WTC11 (cell line): ENCODE data around the gene FHAD1. TPM values are rescaled to one million over a fixed set of nuclear protein-coding genes. Genes with fewer than 3 reads are reported as not detected.

Source experiments
- ATAC-seq: fragments of 200-7000 bp; cut with Tn5 transposase; 2 replicates; pipeline ENCODE4 v1.10.0; 2021; ENCODE audit warnings: mild to moderate bottlenecking, moderate library complexity
- CTCF ChIA-PET: fragments of 300-600 bp; sonication (Branson Sonifier 250); formaldehyde crosslinking; loops from one replicate; lab custom pipeline; 2021; ENCODE audit warnings: antibody characterized with exemption; lab: Charles Lee
- POLR2A ChIA-PET: fragments of 350-600 bp; sonication (Branson Sonifier 250); formaldehyde crosslinking; loops from one replicate; lab custom pipeline; 2021; ENCODE audit warnings: antibody characterized with exemption; lab: Charles Lee
- DNase-seq: peaks from one replicate; pipeline ENCODE4 v3.0.0; 2021; ENCODE audit warnings: low spot score
- H3K27ac Mint-ChIP-seq: 2 replicates; pipeline ENCODE4 v1.8.0; 2021; ENCODE audit warnings: mixed read lengths
- H3K27me3 Mint-ChIP-seq: 2 replicates; pipeline ENCODE4 v1.8.0; 2021; ENCODE audit warnings: low read depth, mild to moderate bottlenecking, moderate library complexity, mixed read lengths
- H3K36me3 Mint-ChIP-seq: 2 replicates; pipeline ENCODE4 v1.8.0; 2021; ENCODE audit warnings: mixed read lengths
- H3K4me1 Mint-ChIP-seq: 2 replicates; pipeline ENCODE4 v1.8.0; 2022; ENCODE audit warnings: mixed read lengths
- H3K4me3 Mint-ChIP-seq: 2 replicates; pipeline ENCODE4 v1.8.0; 2021; ENCODE audit warnings: mild to moderate bottlenecking, moderate library complexity, mixed read lengths
- H3K9me3 Mint-ChIP-seq: 2 replicates; pipeline ENCODE4 v1.8.0; 2021; ENCODE audit warnings: mixed read lengths
- AR ChIP-seq: fragments of 250-450 bp; sonication (Bioruptor Pico); IDR thresholded peaks from 2 replicates; pipeline ENCODE4 v1.9.0; 2021; ENCODE audit warnings: mild to moderate bottlenecking
- ATF3 ChIP-seq: sonication (generic); formaldehyde crosslinking; conservative IDR thresholded peaks from 2 replicates; pipeline ENCODE4 v1.8.1; 2022; ENCODE audit warnings: mild to moderate bottlenecking, missing genetic modification reagents
- E2F4 ChIP-seq: sonication (generic); formaldehyde crosslinking; IDR thresholded peaks from 2 replicates; pipeline ENCODE4 v1.8.1; 2022; ENCODE audit warnings: low read depth, mild to moderate bottlenecking, moderate library complexity, missing genetic modification reagents, borderline replicate concordance
- ELF4 ChIP-seq: sonication (generic); formaldehyde crosslinking; IDR thresholded peaks from 2 replicates; pipeline ENCODE4 v1.8.1; 2022; ENCODE audit warnings: low read depth, mild to moderate bottlenecking, moderate library complexity, missing genetic modification reagents
- ETV6 ChIP-seq: sonication (generic); formaldehyde crosslinking; IDR thresholded peaks from 2 replicates; pipeline ENCODE4 v1.8.1; 2022; ENCODE audit warnings: mild to moderate bottlenecking, missing genetic modification reagents
- GRHL2 ChIP-seq: fragments of 250-450 bp; sonication (Bioruptor Pico); IDR thresholded peaks from 2 replicates; pipeline ENCODE4 v1.8.0; 2022; ENCODE audit warnings: mild to moderate bottlenecking, moderate library complexity; ENCODE audit not compliant: insufficient replicate concordance, severe bottlenecking
- HMGA2 ChIP-seq: fragments of 250-450 bp; sonication (Bioruptor Pico); IDR thresholded peaks from 2 replicates; pipeline ENCODE4 v1.4.0; 2021; ENCODE audit warnings: mild to moderate bottlenecking, moderate library complexity
- JUN ChIP-seq: sonication (generic); formaldehyde crosslinking; IDR thresholded peaks from 2 replicates; pipeline ENCODE4 v1.8.0; 2023; ENCODE audit warnings: mild to moderate bottlenecking, missing genetic modification reagents
- KAT7 ChIP-seq: sonication (generic); formaldehyde crosslinking; IDR thresholded peaks from 2 replicates; pipeline ENCODE4 v1.8.1; 2023; ENCODE audit warnings: missing genetic modification reagents, mild to moderate bottlenecking, borderline replicate concordance
- MXD4 ChIP-seq: fragments of 250-450 bp; sonication (Bioruptor Pico); IDR thresholded peaks from 2 replicates; pipeline ENCODE4 v1.8.0; 2021; ENCODE audit warnings: mild to moderate bottlenecking, moderate library complexity, borderline replicate concordance
- MYBL2 ChIP-seq: sonication (generic); formaldehyde crosslinking; IDR thresholded peaks from 2 replicates; pipeline ENCODE4 v1.8.1; 2023; ENCODE audit warnings: mild to moderate bottlenecking, moderate library complexity, missing genetic modification reagents
- NFE2L1 ChIP-seq: sonication (generic); formaldehyde crosslinking; IDR thresholded peaks from 2 replicates; pipeline ENCODE4 v1.8.1; 2023; ENCODE audit warnings: missing genetic modification reagents
- NFYB ChIP-seq: sonication (generic); formaldehyde crosslinking; conservative IDR thresholded peaks from 2 replicates; pipeline ENCODE4 v1.8.0; 2022; ENCODE audit warnings: low read depth, missing genetic modification reagents
- NR1H2 ChIP-seq: sonication (generic); formaldehyde crosslinking; IDR thresholded peaks from 2 replicates; pipeline ENCODE4 v1.9.0; 2021; ENCODE audit warnings: mild to moderate bottlenecking, moderate library complexity, missing genetic modification reagents
- NR2C2 ChIP-seq: sonication (generic); formaldehyde crosslinking; IDR thresholded peaks from 2 replicates; pipeline ENCODE4 v1.8.0; 2022; ENCODE audit warnings: mild to moderate bottlenecking, missing genetic modification reagents
- TCF7 ChIP-seq: sonication (generic); formaldehyde crosslinking; IDR thresholded peaks from 2 replicates; pipeline ENCODE4 v1.8.0; 2022; ENCODE audit warnings: mild to moderate bottlenecking, low read depth, missing genetic modification reagents, moderate library complexity
- ZBTB21 ChIP-seq: sonication (generic); formaldehyde crosslinking; IDR thresholded peaks from 2 replicates; pipeline ENCODE4 v1.8.1; 2023; ENCODE audit warnings: mild to moderate bottlenecking, missing genetic modification reagents, borderline replicate concordance
- ZNF232 ChIP-seq: sonication (generic); formaldehyde crosslinking; IDR thresholded peaks from 2 replicates; pipeline ENCODE4 v1.8.0; 2022; ENCODE audit warnings: mild to moderate bottlenecking, missing genetic modification reagents
- ZNF263 ChIP-seq: sonication (generic); formaldehyde crosslinking; IDR thresholded peaks from 2 replicates; pipeline ENCODE4 v1.8.1; 2022; ENCODE audit warnings: low read depth, mild to moderate bottlenecking, moderate library complexity, missing genetic modification reagents
- ZNF317 ChIP-seq: sonication (generic); formaldehyde crosslinking; IDR thresholded peaks from 2 replicates; pipeline ENCODE4 v1.8.1; 2023; ENCODE audit warnings: low read depth, mild to moderate bottlenecking, moderate library complexity, missing genetic modification reagents, borderline replicate concordance
- ZNF425 ChIP-seq: fragments of 250-450 bp; sonication (Bioruptor Pico); conservative IDR thresholded peaks from 2 replicates; pipeline ENCODE4 v1.9.0; 2021; ENCODE audit warnings: mild to moderate bottlenecking
- total RNA-seq: library from RNA; stranded (reverse); gene quantifications from 3 replicates; pipeline ENCODE4 v1.2.3, GENCODE V29; 2021

Gene FHAD1
- total RNA-seq, 1 experiment from 2014 or later: 3.0 TPM

GRCh38 chr1:15276691-15277446 is 29.8 kb downstream of the FHAD1 start (continued):
- TF ChIP-seq ZNF263 (CRISPR knock-in tag) (no peak), TCF7 (CRISPR knock-in tag) (no peak), ZNF425 (CRISPR knock-in tag) (no peak), NR2C2 (CRISPR knock-in tag) (no peak), MXD4 (CRISPR knock-in tag) (no peak), ZBTB21 (CRISPR knock-in tag) (no peak)
- TF ChIP-seq, all 79 proteins: peak for 0

GRCh38 chr1:15277447-15277838 is 30.4 kb downstream of the FHAD1 start:
- DNase-seq: no peak
- H3K4me1 Mint-ChIP-seq: peaks cover 3% of the 10 kb centered on the region; the same call in 1 of the 2 replicates
- POLR2A ChIA-PET: no interaction called here
- H3K27ac Mint-ChIP-seq: no peak overlapping the region
- TF ChIP-seq ZNF317 (CRISPR knock-in tag): no peak
- TF ChIP-seq ELF4 (CRISPR knock-in tag): no peak
- no peak for TF ChIP-seq KAT7
- TF ChIP-seq NFE2L1 (CRISPR knock-in tag): no peak
- TF ChIP-seq, all 79 proteins: peak for 0
- Mint-ChIP-seq H3K36me3 (no peaks in the 10 kb centered on the region), H3K27me3 (peaks cover under 1% of the 10 kb centered on the region; the same call in 1 of the 2 replicates), H3K4me3 (no peak overlapping the region), H3K9me3 (no peaks in the 10 kb centered on the region)
- CTCF ChIA-PET: interaction anchor here (1.2 kb wide), 1 partner anchor 125 kb away, joined by 3 read pairs; no protein-coding TSS in a partner anchor
- no peak for ATAC-seq

- DNase-seq (no peak), ATAC-seq (no peak)
- CTCF ChIA-PET: interaction anchor here (1.2 kb wide), 1 partner anchor 125 kb away, joined by 3 read pairs; no protein-coding TSS in a partner anchor
- no peaks in the 10 kb centered on the region for H3K36me3 Mint-ChIP-seq
- no peak for TF ChIP-seq HMGA2 (CRISPR knock-in tag)
- TF ChIP-seq GRHL2 (CRISPR knock-in tag): no peak
- TF ChIP-seq NR2C2 (CRISPR knock-in tag): no peak
- TF ChIP-seq JUN (CRISPR knock-in tag): no peak
- no peak for TF ChIP-seq NFYB (CRISPR knock-in tag)
- TF ChIP-seq NR1H2 (CRISPR knock-in tag): no peak
- no peak for TF ChIP-seq E2F4
- TF ChIP-seq ZBTB21 (CRISPR knock-in tag): no peak
- TF ChIP-seq ZNF232 (CRISPR knock-in tag): no peak
- TF ChIP-seq ETV6 (CRISPR knock-in tag): no peak
- no peak for TF ChIP-seq ATF3 (CRISPR knock-in tag)
- no peak for TF ChIP-seq AR
- TF ChIP-seq MYBL2 (CRISPR knock-in tag): no peak
- no peak for TF ChIP-seq ZNF263 (CRISPR knock-in tag)
- TF ChIP-seq ELF4 (CRISPR knock-in tag): no peak
- TF ChIP-seq ZNF317 (CRISPR knock-in tag): no peak
- H3K4me3 Mint-ChIP-seq: no peak overlapping the region
- POLR2A ChIA-PET: no interaction called here
- H3K9me3 Mint-ChIP-seq: no peaks in the 10 kb centered on the region
- no peaks in the 10 kb centered on the region for H3K27me3 Mint-ChIP-seq
- no peak overlapping the region for H3K27ac Mint-ChIP-seq
- no peaks in the 10 kb centered on the region for H3K4me1 Mint-ChIP-seq
Measured at GRCh38 chr1:15277933-15278332, 30.9 kb downstream of the FHAD1 start.
